ENCODE measurements around the gene ZNF326. TPM values are rescaled to one million over a fixed set of nuclear protein-coding genes. Genes with fewer than 3 reads are reported as not detected.
A peak's percentile ranks its signal among the peaks of the same experiment; 100 is the strongest.
"Not testable (repeated sequence)": the region's sequence is repeated elsewhere in the genome, so short reads cannot be mapped to it uniquely, and the experiment has no call there.

Gene ZNF326
- total and polyA plus RNA-seq, 4 experiments from 2014 or later, result 2.1 to 20.6 (median 10.8) TPM

- Histone ChIP-seq H3K27me3 (ENCODE audit: insufficient read depth, low read length) (no peaks in the 10 kb centered on the region), H3K27ac (ENCODE audit: low read depth, low read length) (no peak overlapping the region), H3K9me3 (ENCODE audit: control insufficient read depth in 1 of 2, low read length in 2 of 2) (no peaks in the 10 kb centered on the region), H3K4me1 (ENCODE audit: insufficient read depth, low read length) (no peaks in the 10 kb centered on the region), H3K4me3 (ENCODE audit: low read length in 2 of 2) (no peak overlapping the region), H3K36me3 (ENCODE audit: insufficient read depth, low read length) (no peaks in the 10 kb centered on the region)
- POLR2A ChIA-PET (ENCODE audit: partially characterized antibody), result no interaction called here
- intact Hi-C loops (cut with micrococcal nuclease), result loop anchor here (10.0 kb wide), 1 partner anchor 1117 kb away; no protein-coding TSS in a partner anchor
- peaks cover 0 to 2% (median 0%) of the 10 kb centered on the region in 8 donors for H3K9me3 Mint-ChIP-seq
- no peak for DNase-seq
- CTCF ChIA-PET (ENCODE audit: partially characterized antibody), result no interaction called here
- no peaks in the 10 kb centered on the region for H3K36me3 Mint-ChIP-seq
- peaks cover 10 to 14% of the 10 kb centered on the region in 2 donors for H3K27me3 Mint-ChIP-seq
- H3K4me3 Mint-ChIP-seq, result no peak overlapping the region
- H3K4me1 Mint-ChIP-seq, result no peaks in the 10 kb centered on the region
- no peak overlapping the region for H3K27ac Mint-ChIP-seq
Measured at GRCh38 chr1:90048043-90048442, 53.1 kb downstream of the ZNF326 start.

GRCh38 chr1:90062700-90063643 lies 68.1 kb downstream of the ZNF326 start:
- H3K36me3 ChIP-seq (ENCODE audit: insufficient read depth, low read length); H3K4me3 Mint-ChIP-seq; H3K9me3 ChIP-seq (ENCODE audit: control insufficient read depth in 1 of 2, low read length in 2 of 2); H3K4me1 ChIP-seq (ENCODE audit: insufficient read depth, low read length); H3K27ac Mint-ChIP-seq; DNase-seq; H3K27me3 ChIP-seq (ENCODE audit: insufficient read depth, low read length); H3K27ac ChIP-seq (ENCODE audit: low read depth, low read length); CTCF ChIA-PET (ENCODE audit: partially characterized antibody); H3K4me1 Mint-ChIP-seq; H3K4me3 ChIP-seq (ENCODE audit: low read length in 2 of 2); POLR2A ChIA-PET (ENCODE audit: partially characterized antibody); H3K36me3 Mint-ChIP-seq; intact Hi-C loops (cut with micrococcal nuclease): not testable (repeated sequence)
- Mint-ChIP-seq H3K27me3 (peaks cover 12 to 16% of the 10 kb centered on the region in 2 donors), H3K9me3 (peaks cover 0 to 16% (median 10%) of the 10 kb centered on the region in 8 donors)

GRCh38 chr1:90064109-90064508 lies 69.2 kb downstream of the ZNF326 start:
- H3K27ac Mint-ChIP-seq; H3K4me3 Mint-ChIP-seq; POLR2A ChIA-PET (ENCODE audit: partially characterized antibody); DNase-seq; H3K27ac ChIP-seq (ENCODE audit: low read depth, low read length); H3K36me3 ChIP-seq (ENCODE audit: insufficient read depth, low read length); CTCF ChIA-PET (ENCODE audit: partially characterized antibody); H3K4me1 ChIP-seq (ENCODE audit: insufficient read depth, low read length); H3K27me3 ChIP-seq (ENCODE audit: insufficient read depth, low read length); H3K4me1 Mint-ChIP-seq; intact Hi-C loops (cut with micrococcal nuclease); H3K36me3 Mint-ChIP-seq; H3K4me3 ChIP-seq (ENCODE audit: low read length in 2 of 2); H3K9me3 ChIP-seq (ENCODE audit: control insufficient read depth in 1 of 2, low read length in 2 of 2): not testable (repeated sequence)
- H3K27me3 Mint-ChIP-seq, result peaks cover 12 to 16% of the 10 kb centered on the region in 2 donors
- peaks cover 0 to 15% (median 10%) of the 10 kb centered on the region in 8 donors for H3K9me3 Mint-ChIP-seq

DNA sequence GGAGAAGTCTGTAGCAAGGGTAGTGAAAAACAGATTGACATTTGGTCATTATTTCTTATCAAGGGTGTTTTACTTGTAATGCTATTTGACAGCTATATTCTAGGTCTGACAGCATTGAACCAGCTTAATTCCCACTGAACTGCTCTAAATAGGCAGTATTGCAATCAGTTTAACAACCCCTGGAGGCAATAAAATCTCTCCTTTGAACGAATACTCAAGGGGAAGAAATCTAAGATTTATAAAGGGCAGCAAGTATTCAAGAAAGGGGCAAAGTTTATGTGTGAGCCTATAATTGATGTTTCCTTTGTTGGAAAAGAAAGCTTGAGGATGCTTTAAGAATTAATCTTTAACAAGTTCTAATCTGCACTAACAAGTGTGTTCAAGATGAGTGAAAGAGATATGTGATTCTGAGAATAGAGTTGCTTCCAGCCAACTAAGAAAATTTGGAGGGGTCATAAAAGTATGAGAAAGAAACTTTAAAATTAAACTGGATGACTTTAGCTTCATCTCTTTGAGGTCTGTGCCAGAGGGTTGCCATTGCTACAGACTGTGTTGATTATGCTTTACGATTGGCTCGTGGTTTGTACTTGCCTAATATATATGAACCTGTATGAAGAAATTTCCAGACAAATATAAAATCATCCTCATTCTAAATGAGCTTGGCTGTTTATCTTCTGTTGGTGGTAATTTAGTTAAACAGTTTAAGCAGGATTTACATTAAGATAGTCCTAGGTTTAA lies 72.5 kb downstream of the ZNF326 start:
- ChIA-PET CTCF (ENCODE audit: partially characterized antibody) (no interaction called here), POLR2A (ENCODE audit: partially characterized antibody) (no interaction called here)
- Histone ChIP-seq H3K4me3 (ENCODE audit: low read length in 2 of 2) (no peak overlapping the region), H3K4me1 (ENCODE audit: insufficient read depth, low read length) (no peaks in the 10 kb centered on the region), H3K27me3 (ENCODE audit: insufficient read depth, low read length) (no peaks in the 10 kb centered on the region), H3K36me3 (ENCODE audit: insufficient read depth, low read length) (no peaks in the 10 kb centered on the region), H3K27ac (ENCODE audit: low read depth, low read length) (no peak overlapping the region), H3K9me3 (ENCODE audit: control insufficient read depth in 1 of 2, low read length in 2 of 2) (no peaks in the 10 kb centered on the region)
- no peaks in the 10 kb centered on the region for H3K4me1 Mint-ChIP-seq
- intact Hi-C loops (cut with micrococcal nuclease), result no loop called here
- H3K27ac Mint-ChIP-seq, result no peak overlapping the region
- peaks cover 16 to 23% of the 10 kb centered on the region in 2 donors for H3K27me3 Mint-ChIP-seq
- no peaks in the 10 kb centered on the region for H3K36me3 Mint-ChIP-seq
- H3K9me3 Mint-ChIP-seq, result peaks cover 0 to 15% (median 10%) of the 10 kb centered on the region in 8 donors
- no peak overlapping the region for H3K4me3 Mint-ChIP-seq
- no peak for DNase-seq

GRCh38 chr1:90068611-90069280 lies 73.8 kb downstream of the ZNF326 start:
- H3K27ac ChIP-seq (ENCODE audit: low read depth, low read length), result no peak overlapping the region
- Mint-ChIP-seq H3K36me3 (no peaks in the 10 kb centered on the region), H3K27ac (no peak overlapping the region), H3K4me3 (no peak overlapping the region), H3K4me1 (no peaks in the 10 kb centered on the region), H3K27me3 (peaks cover 14 to 17% of the 10 kb centered on the region in 2 donors), H3K9me3 (peaks cover 0 to 8% (median 3%) of the 10 kb centered on the region in 8 donors)
- POLR2A ChIA-PET (ENCODE audit: partially characterized antibody), result no interaction called here
- H3K4me3 ChIP-seq (ENCODE audit: low read length in 2 of 2), result no peak overlapping the region
- H3K27me3 ChIP-seq (ENCODE audit: insufficient read depth, low read length), result no peaks in the 10 kb centered on the region
- no peaks in the 10 kb centered on the region for H3K4me1 ChIP-seq (ENCODE audit: insufficient read depth, low read length)
- no peaks in the 10 kb centered on the region for H3K9me3 ChIP-seq (ENCODE audit: control insufficient read depth in 1 of 2, low read length in 2 of 2)
- no peaks in the 10 kb centered on the region for H3K36me3 ChIP-seq (ENCODE audit: insufficient read depth, low read length)
- intact Hi-C loops (cut with micrococcal nuclease), result no loop called here
- DNase-seq, result no peak
- CTCF ChIA-PET (ENCODE audit: partially characterized antibody), result no interaction called here

- Histone ChIP-seq H3K9me3 (ENCODE audit: control insufficient read depth in 1 of 2, low read length in 2 of 2) (no peaks in the 10 kb centered on the region), H3K27ac (ENCODE audit: low read depth, low read length) (no peak overlapping the region), H3K27me3 (ENCODE audit: insufficient read depth, low read length) (no peaks in the 10 kb centered on the region), H3K36me3 (ENCODE audit: insufficient read depth, low read length) (no peaks in the 10 kb centered on the region), H3K4me1 (ENCODE audit: insufficient read depth, low read length) (no peaks in the 10 kb centered on the region), H3K4me3 (ENCODE audit: low read length in 2 of 2) (no peak overlapping the region)
- Mint-ChIP-seq H3K9me3 (no peaks in the 10 kb centered on the region), H3K4me1 (peaks cover 0 to 3% (median 2%) of the 10 kb centered on the region in 4 donors), H3K4me3 (peak overlapping the region in 1 of 8 donors; percentile 3), H3K36me3 (no peaks in the 10 kb centered on the region), H3K27me3 (peaks cover 7 to 16% of the 10 kb centered on the region in 2 donors), H3K27ac (peak overlapping the region in 1 of 7 donors; percentile 65)
- no peak for DNase-seq
- CTCF ChIA-PET (ENCODE audit: partially characterized antibody), result no interaction called here
- POLR2A ChIA-PET (ENCODE audit: partially characterized antibody), result no interaction called here
- intact Hi-C loops (cut with micrococcal nuclease), result no loop called here
Measured at GRCh38 chr1:90074137-90074536, 79.2 kb downstream of the ZNF326 start.

GRCh38 chr1:90074566-90074965 lies 79.7 kb downstream of the ZNF326 start:
- Mint-ChIP-seq H3K4me3 (no peak overlapping the region), H3K9me3 (no peaks in the 10 kb centered on the region), H3K4me1 (peaks cover 0 to 3% (median 2%) of the 10 kb centered on the region in 4 donors), H3K36me3 (no peaks in the 10 kb centered on the region), H3K27me3 (peaks cover 7 to 16% of the 10 kb centered on the region in 2 donors), H3K27ac (no peak overlapping the region)
- H3K9me3 ChIP-seq (ENCODE audit: control insufficient read depth in 1 of 2, low read length in 2 of 2), result no peaks in the 10 kb centered on the region
- no peaks in the 10 kb centered on the region for H3K27me3 ChIP-seq (ENCODE audit: insufficient read depth, low read length)
- intact Hi-C loops (cut with micrococcal nuclease), result no loop called here
- ChIA-PET POLR2A (ENCODE audit: partially characterized antibody) (no interaction called here), CTCF (ENCODE audit: partially characterized antibody) (no interaction called here)
- no peaks in the 10 kb centered on the region for H3K4me1 ChIP-seq (ENCODE audit: insufficient read depth, low read length)
- H3K4me3 ChIP-seq (ENCODE audit: low read length in 2 of 2), result no peak overlapping the region
- no peak for DNase-seq
- H3K27ac ChIP-seq (ENCODE audit: low read depth, low read length), result no peak overlapping the region
- no peaks in the 10 kb centered on the region for H3K36me3 ChIP-seq (ENCODE audit: insufficient read depth, low read length)

All from CD4-positive, alpha-beta memory T cell (primary cell).